NCI-H510A (cell line): ENCODE results near the gene HAPSTR1.

ENCODE experiments used
- DNase-seq: peaks from one replicate; lab custom pipeline; 2025; lab: John Stamatoyannopoulos, UW

The HAPSTR1 gene

GRCh38 chr16:9096416-9096952 is 5.0 kb downstream of the HAPSTR1 start:
- no peak for DNase-seq

- DNase-seq = no peak
Observed at GRCh38 chr16:9097266-9098219, 6.1 kb downstream of the HAPSTR1 start.

- DNase-seq = no peak
Observed at GRCh38 chr16:9098377-9099090, 7.1 kb downstream of the HAPSTR1 start.

- DNase-seq = no peak
Observed at GRCh38 chr16:9099131-9099625, 7.7 kb downstream of the HAPSTR1 start.

GRCh38 chr16:9102379-9102778 is 10.9 kb downstream of the HAPSTR1 start:
- no peak for DNase-seq

GRCh38 chr16:9102943-9103342 is 11.5 kb downstream of the HAPSTR1 start:
- no peak for DNase-seq

- no peak for DNase-seq
Observed at GRCh38 chr16:9103546-9103945, 12.1 kb downstream of the HAPSTR1 start.

GRCh38 chr16:9105189-9105588 is 13.7 kb downstream of the HAPSTR1 start:
- no peak for DNase-seq

GRCh38 chr16:9107025-9107970 is 15.9 kb downstream of the HAPSTR1 start:
- no peak for DNase-seq

- no peak for DNase-seq
Observed at GRCh38 chr16:9109255-9109654, 17.8 kb downstream of the HAPSTR1 start.

- no peak for DNase-seq
Observed at GRCh38 chr16:9112166-9112843, 20.9 kb downstream of the HAPSTR1 start.

- no peak for DNase-seq
Observed at GRCh38 chr16:9112844-9113186, 21.4 kb downstream of the HAPSTR1 start.

GRCh38 chr16:9113707-9114106 is 22.3 kb downstream of the HAPSTR1 start:
- DNase-seq = no peak

- DNase-seq = no peak
Observed at GRCh38 chr16:9114112-9114511, 22.7 kb downstream of the HAPSTR1 start.

GRCh38 chr16:9114842-9115241 is 23.4 kb downstream of the HAPSTR1 start:
- no peak for DNase-seq

GRCh38 chr16:9115277-9115676 is 23.8 kb downstream of the HAPSTR1 start:
- no peak for DNase-seq

GRCh38 chr16:9116141-9116540 is 24.7 kb downstream of the HAPSTR1 start:
- no peak for DNase-seq

- no peak for DNase-seq
Observed at GRCh38 chr16:9118170-9118569, 26.7 kb downstream of the HAPSTR1 start.

- no peak for DNase-seq
Observed at GRCh38 chr16:9119795-9120194, 28.4 kb downstream of the HAPSTR1 start.

GRCh38 chr16:9122342-9122741 is 30.9 kb downstream of the HAPSTR1 start:
- no peak for DNase-seq

GRCh38 chr16:9122969-9123368 is 31.5 kb downstream of the HAPSTR1 start:
- DNase-seq = no peak
